LNCAP (cell line): ENCODE measurements around the gene TRANK1.

ENCODE experiments used
- CTCF ChIP-seq: fragments of 450-650 bp; IDR thresholded peaks from 2 replicates; pipeline ENCODE4 v1.5.1; 2017; ENCODE audit warnings: mild to moderate bottlenecking

TRANK1 gene

GRCh38 chr3:36907911-36908646, 36.8 kb downstream of the TRANK1 start:
- TF ChIP-seq CTCF, result no peak

GRCh38 chr3:36906504-36907149, 38.2 kb downstream of the TRANK1 start:
- TF ChIP-seq CTCF, result no peak

- TF ChIP-seq CTCF, result no peak
Measured at GRCh38 chr3:36905545-36905944, 39.3 kb downstream of the TRANK1 start.

DNA sequence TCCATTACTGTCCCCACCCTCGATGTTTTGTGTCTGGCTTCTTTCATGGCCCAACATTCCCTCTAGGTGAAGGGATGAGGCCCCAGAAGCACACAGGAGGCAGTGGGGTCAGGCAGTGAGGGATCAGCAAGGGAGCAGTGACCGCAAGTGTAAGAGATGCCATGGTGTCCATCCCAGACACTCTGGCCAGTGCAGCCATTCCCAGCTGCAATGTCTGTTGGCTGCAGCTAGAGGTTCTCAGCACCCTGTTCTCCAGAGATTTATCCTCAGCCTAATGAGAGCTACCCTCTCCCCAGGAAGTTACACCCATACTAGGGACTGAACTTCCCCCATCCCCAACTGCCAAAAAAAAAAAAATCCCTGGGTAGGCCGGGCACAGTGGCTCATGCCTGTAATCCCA, 40.2 kb downstream of the TRANK1 start:
- no peak for TF ChIP-seq CTCF

GRCh38 chr3:36903119-36903882, 41.6 kb downstream of the TRANK1 start:
- TF ChIP-seq CTCF, result no peak

- TF ChIP-seq CTCF, result no peak
Measured at GRCh38 chr3:36901588-36901987, 43.3 kb downstream of the TRANK1 start.

- no peak for TF ChIP-seq CTCF
Measured at GRCh38 chr3:36900474-36901443, 44.1 kb downstream of the TRANK1 start.
